Esophagus muscularis mucosa (tissue), 4 donors: ENCODE results near the gene ESYT2. TPM values are rescaled to one million over a fixed set of nuclear protein-coding genes. Genes with fewer than 3 reads are reported as not detected.

Experiments used
- DNase-seq: peaks from one replicate; pipeline ENCODE4 v3.0.0-alpha.2; 2017; ENCODE audit errors: extremely low spot score
- H3K27ac ChIP-seq, 4 donors: fragments of 200-600 bp; sonication (generic); replicated peaks in 1 of 4; 1 replicate in 3 of 4; 2 replicates in 1 of 4; pipeline ENCODE4 v1.5.1; 2016 to 2019; ENCODE audit warnings: mild to moderate bottlenecking in 1 of 4
- H3K27me3 ChIP-seq, 4 donors: fragments of 200-600 bp; sonication (generic); one replicate each; pipeline versions ENCODE4 v1.5.1 to v1.6.0; 2016 to 2019
- H3K36me3 ChIP-seq, 4 donors: fragments of 200-600 bp; sonication (generic); one replicate each; pipeline ENCODE4 v1.5.1; 2016 to 2019
- H3K4me1 ChIP-seq, 4 donors: fragments of 200-600 bp; sonication (generic); one replicate each; pipeline ENCODE4 v1.5.1; 2016 to 2019
- H3K4me3 ChIP-seq, 4 donors: fragments of 200-600 bp; sonication (generic); 1 replicate in 2 of 4; 2 replicates in 2 of 4; pipeline ENCODE4 v1.5.1; 2016 to 2019; ENCODE audit warnings: mild to moderate bottlenecking in 4 of 4, moderate library complexity in 1 of 4
- H3K9me3 ChIP-seq, 4 donors: fragments of 200-600 bp; sonication (generic); 1 replicate in 3 of 4; 2 replicates in 1 of 4; pipeline ENCODE4 v1.5.1; 2016 to 2019
- CTCF ChIP-seq, 3 experiments: fragments of 200-600 bp in 2 of 3; fragments of 450-650 bp in 1 of 3; sonication (generic) in 2 of 3; IDR thresholded peaks; one replicate each; pipeline ENCODE4 v1.5.1; 2017 to 2019; ENCODE audit warnings: antibody characterized with exemption in 3 of 3, mild to moderate bottlenecking in 2 of 3, moderate library complexity in 1 of 3
- EP300 ChIP-seq: sonication (generic); formaldehyde crosslinking; IDR thresholded peaks from one replicate; pipeline ENCODE4 v1.6.1; 2017; ENCODE audit warnings: antibody characterized with exemption
- POLR2A ChIP-seq: fragments of 450-650 bp; IDR thresholded peaks from one replicate; pipeline ENCODE4 v1.6.1; 2017; ENCODE audit warnings: antibody characterized with exemption, moderate library complexity, mild to moderate bottlenecking, low read depth
- POLR2AphosphoS5 ChIP-seq, 2 donors: sonication (generic); formaldehyde crosslinking; IDR thresholded peaks; one replicate each; pipeline ENCODE4 v1.6.1; 2017; ENCODE audit warnings: antibody characterized with exemption in 2 of 2
- WGBS: methylation state at CpG from one replicate; pipeline ENCODE4 v1.1.5; 2018; 5-methylcytosine and 5-hydroxymethylcytosine counted together
- intact Hi-C: fragments of 100-400 bp; cut with DNase I; formaldehyde crosslinking; loops from one replicate; pipeline ENCODE4 v1.15.1; 2023
- total RNA-seq, 4 donors: library from RNA; depleted of rRNA; stranded (reverse); fragments of >200 nt; gene quantifications; one replicate each; pipeline versions ENCODE4 v1.1.0 to v1.2.1, GENCODE V29; 2016

The ESYT2 gene
- total RNA-seq, 4 donors from 2014 or later: 166 to 235 (median 202) TPM

GRCh38 chr7:158832994-158833393 lies 3.7 kb upstream of the ESYT2 start:
- intact Hi-C loops: loop anchor here (10.0 kb wide), 1 partner anchor 142 kb away; no protein-coding TSS in a partner anchor
- H3K27me3 ChIP-seq: no peaks in the 10 kb centered on the region
- WGBS: 81% methylated on average over 3 of the region's 3 CpGs
- no peaks in the 10 kb centered on the region for H3K9me3 ChIP-seq
- H3K4me1 ChIP-seq: peaks cover 8 to 11% (median 9%) of the 10 kb centered on the region in 4 donors
- no peak overlapping the region for H3K4me3 ChIP-seq
- TF ChIP-seq POLR2A (no peak), EP300 (no peak), CTCF (IDR thresholded peaks at IDR 0.05) (no peak), POLR2AphosphoS5 (IDR thresholded peaks at IDR 0.05) (no peak)
- H3K36me3 ChIP-seq: no peaks in the 10 kb centered on the region
- no peak overlapping the region for H3K27ac ChIP-seq
- DNase-seq: no peak

GRCh38 chr7:158831738-158832091 lies 2.4 kb upstream of the ESYT2 start:
- Histone ChIP-seq H3K27ac (no peak overlapping the region), H3K4me3 (no peak overlapping the region), H3K4me1 (peaks cover 17 to 20% (median 19%) of the 10 kb centered on the region in 4 donors), H3K27me3 (no peaks in the 10 kb centered on the region), H3K9me3 (no peaks in the 10 kb centered on the region), H3K36me3 (no peaks in the 10 kb centered on the region)
- intact Hi-C loops: loop anchor here (10.0 kb wide), 1 partner anchor 143 kb away; no protein-coding TSS in a partner anchor
- 82% methylated on average over 6 of the region's 6 CpGs for WGBS
- TF ChIP-seq POLR2A (no peak), POLR2AphosphoS5 (IDR thresholded peaks at IDR 0.05) (no peak), EP300 (no peak), CTCF (IDR thresholded peaks at IDR 0.05) (no peak)
- no peak for DNase-seq

GRCh38 chr7:158830211-158830723 lies 958 bp upstream of the ESYT2 start:
- H3K27ac ChIP-seq: peak overlapping the region; percentile 99 to 100 (median 100)
- intact Hi-C loops: loop anchor here (10.0 kb wide), 1 partner anchor 145 kb away; no protein-coding TSS in a partner anchor

GRCh38 chr7:158829021-158829341 lies 328 bp downstream of the ESYT2 start:
- TF ChIP-seq POLR2A (no peak), EP300 (no peak), POLR2AphosphoS5 (IDR thresholded peaks at IDR 0.05) (no peak), CTCF (IDR thresholded peaks at IDR 0.05) (no peak)
- peak; percentile 90 for DNase-seq
- Histone ChIP-seq H3K27ac (peak overlapping the region; percentile 99 to 100 (median 100)), H3K4me3 (peak overlapping the region; percentile 95 to 98 (median 97)), H3K4me1 (peaks cover 31 to 47% (median 45%) of the 10 kb centered on the region in 4 donors), H3K9me3 (no peaks in the 10 kb centered on the region), H3K36me3 (no peaks in the 10 kb centered on the region), H3K27me3 (no peaks in the 10 kb centered on the region)
- 0% methylated on average over 8 of the region's 38 CpGs for WGBS
- intact Hi-C loops: loop anchor here (2.0 kb wide), 1 partner anchor 46 kb away; no protein-coding TSS in a partner anchor

More at GRCh38 chr7:158830211-158830723, 958 bp upstream of the ESYT2 start:
- Histone ChIP-seq H3K36me3 (no peaks in the 10 kb centered on the region), H3K4me1 (peaks cover 20 to 35% (median 32%) of the 10 kb centered on the region in 4 donors), H3K27me3 (no peaks in the 10 kb centered on the region), H3K4me3 (peak overlapping the region; percentile 95 to 98 (median 97)), H3K9me3 (no peaks in the 10 kb centered on the region)
- peak in 1 of 3 experiments; percentile 1 for TF ChIP-seq CTCF (IDR thresholded peaks at IDR 0.05)
- TF ChIP-seq POLR2A: no peak
- peak; percentile 92 for DNase-seq
- 1% methylated on average over 11 of the region's 14 CpGs for WGBS
